ENCODE measurements around the gene CRYZL1. TPM values are rescaled to one million over a fixed set of nuclear protein-coding genes. Genes with fewer than 3 reads are reported as not detected.
"Not testable (repeated sequence)": the region's sequence is repeated elsewhere in the genome, so short reads cannot be mapped to it uniquely, and the experiment has no call there.

Gene CRYZL1
- total RNA-seq, 2 experiments from 2014 or later, result 30.2 to 31.4 TPM

DNA sequence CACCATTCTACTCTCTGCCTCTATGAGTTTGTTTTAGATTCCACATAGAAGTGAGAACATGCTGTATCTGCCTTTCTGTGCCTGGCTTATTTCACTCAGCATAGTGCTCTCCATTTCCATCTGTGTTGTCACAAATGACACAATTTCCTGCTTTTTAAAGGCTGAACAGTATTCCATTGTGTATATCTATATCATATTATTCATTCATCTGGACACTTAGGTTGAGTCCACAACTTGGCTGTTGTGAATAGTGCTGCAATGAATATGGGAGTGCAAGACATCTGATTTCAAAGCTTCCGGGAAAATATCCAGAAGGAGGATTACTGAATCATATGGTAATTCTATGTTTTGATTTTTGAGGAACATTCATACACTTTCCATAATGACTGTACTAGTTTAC, 33.0 kb downstream of the CRYZL1 start:
- ATAC-seq (no peak), DNase-seq (no peak)
- Mint-ChIP-seq H3K36me3 (ENCODE audit: low read depth) (peaks cover 6% of the 10 kb centered on the region), H3K27me3 (ENCODE audit: low read depth) (no peaks in the 10 kb centered on the region), H3K27ac (no peak overlapping the region), H3K9me3 (ENCODE audit: insufficient read depth) (no peaks in the 10 kb centered on the region), H3K4me1 (ENCODE audit: low read depth) (peaks cover 4% of the 10 kb centered on the region), H3K4me3 (no peak overlapping the region)
- POLR2A ChIA-PET, result interaction anchor here (0.6 kb wide), 1 partner anchor 377 kb away, joined by 3 read pairs; no protein-coding TSS in a partner anchor
- CTCF ChIA-PET, result no interaction called here

DNA sequence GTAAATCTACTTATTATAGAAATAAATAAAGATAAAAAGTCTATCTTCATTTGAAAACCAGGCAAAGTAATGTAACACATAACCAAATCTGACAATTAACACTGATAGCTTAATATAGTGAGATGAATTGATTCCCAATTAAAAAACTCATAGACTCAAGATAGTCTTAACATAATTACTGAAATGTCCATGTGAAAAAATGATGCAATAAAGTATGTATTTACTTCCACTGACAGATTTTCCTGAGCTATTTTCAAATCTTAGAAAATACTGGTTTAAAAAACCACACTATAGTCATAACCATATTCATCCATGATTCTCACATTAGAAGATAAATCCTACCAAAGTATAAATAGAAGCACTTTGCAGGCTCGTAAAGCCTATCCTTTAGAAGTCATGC, 43.5 kb downstream of the CRYZL1 start:
- Mint-ChIP-seq H3K27ac (no peak overlapping the region), H3K4me3 (no peak overlapping the region), H3K36me3 (ENCODE audit: low read depth) (peaks cover 29% of the 10 kb centered on the region), H3K4me1 (ENCODE audit: low read depth) (no peaks in the 10 kb centered on the region), H3K27me3 (ENCODE audit: low read depth) (no peaks in the 10 kb centered on the region), H3K9me3 (ENCODE audit: insufficient read depth) (no peaks in the 10 kb centered on the region)
- CTCF ChIA-PET, result no interaction called here
- no peak for DNase-seq
- POLR2A ChIA-PET, result no interaction called here
- ATAC-seq, result no peak

DNA sequence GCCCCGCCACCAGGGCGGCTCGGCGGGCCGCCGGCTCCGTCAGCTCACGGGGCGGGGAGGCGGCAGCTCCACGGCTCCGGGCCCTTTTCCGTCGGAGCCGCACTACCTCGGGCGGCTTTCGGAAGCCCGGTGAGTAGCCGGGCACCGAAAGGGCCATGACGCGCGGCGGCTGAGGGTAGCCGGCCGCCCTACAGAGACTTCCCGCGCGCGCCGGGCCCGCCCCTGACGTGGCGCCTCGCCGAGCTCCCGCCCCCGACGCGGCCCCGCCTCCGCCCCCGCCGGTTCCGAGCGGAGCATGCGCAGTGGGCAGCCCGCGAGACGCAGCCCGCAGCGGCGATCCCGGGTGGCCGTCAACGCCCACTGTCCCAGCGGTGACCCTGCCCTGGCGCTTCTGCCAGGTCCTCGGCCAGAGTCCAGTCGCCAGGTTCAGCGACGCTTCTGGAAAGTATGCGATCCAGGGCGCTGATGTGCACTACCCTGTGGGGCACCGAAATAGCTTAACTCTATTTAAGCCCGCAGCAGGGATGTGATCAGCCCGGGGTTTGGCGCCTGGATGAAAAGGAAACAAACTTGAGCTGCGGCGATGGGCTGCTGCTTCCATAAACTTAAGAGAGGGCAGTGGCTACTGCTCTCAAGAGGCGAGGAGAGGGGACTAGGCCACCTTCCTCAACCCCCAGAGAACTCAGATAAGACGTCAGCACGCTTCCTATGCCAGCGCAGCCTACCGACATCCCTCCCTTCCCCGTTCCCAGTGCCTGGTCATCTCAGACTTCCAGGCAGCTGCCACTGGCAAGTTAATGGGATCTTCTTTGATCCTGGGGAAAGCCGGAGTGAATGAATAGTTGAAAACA, 52.8 kb downstream of the CRYZL1 start, which contains the start of gene DONSON:
Gene DONSON (minus strand): TSS at position 200 of the 851 bp plus-strand sequence. CDS start 43 bp downstream, at position 157.
- H3K27ac Mint-ChIP-seq, result peak within 1 kb of the TSS; percentile 89
- no peaks in the 10 kb centered on the region for H3K27me3 Mint-ChIP-seq (ENCODE audit: low read depth)
- CTCF ChIA-PET, result interaction anchor here (0.8 to 5.2 kb wide), 11 partner anchors 11 to 392 kb away, joined by 3 to 74 read pairs (median 3); partner anchors contain the start of genes GART and SON
- H3K4me3 Mint-ChIP-seq, result peak within 1 kb of the TSS; percentile 91
- H3K9me3 Mint-ChIP-seq (ENCODE audit: insufficient read depth), result no peaks in the 10 kb centered on the region
- H3K4me1 Mint-ChIP-seq (ENCODE audit: low read depth), result peaks cover 26% of the 10 kb centered on the region
- peak; percentile 96 for ATAC-seq
- peaks cover 30% of the 10 kb centered on the region for H3K36me3 Mint-ChIP-seq (ENCODE audit: low read depth)
- peak; percentile 88 for DNase-seq
- POLR2A ChIA-PET, result interaction anchor here (1.0 to 2.5 kb wide), 10 partner anchors 8 to 109 kb away, joined by 3 to 13 read pairs (median 6); partner anchors contain the start of genes GART, SON and TMEM50B

DNA sequence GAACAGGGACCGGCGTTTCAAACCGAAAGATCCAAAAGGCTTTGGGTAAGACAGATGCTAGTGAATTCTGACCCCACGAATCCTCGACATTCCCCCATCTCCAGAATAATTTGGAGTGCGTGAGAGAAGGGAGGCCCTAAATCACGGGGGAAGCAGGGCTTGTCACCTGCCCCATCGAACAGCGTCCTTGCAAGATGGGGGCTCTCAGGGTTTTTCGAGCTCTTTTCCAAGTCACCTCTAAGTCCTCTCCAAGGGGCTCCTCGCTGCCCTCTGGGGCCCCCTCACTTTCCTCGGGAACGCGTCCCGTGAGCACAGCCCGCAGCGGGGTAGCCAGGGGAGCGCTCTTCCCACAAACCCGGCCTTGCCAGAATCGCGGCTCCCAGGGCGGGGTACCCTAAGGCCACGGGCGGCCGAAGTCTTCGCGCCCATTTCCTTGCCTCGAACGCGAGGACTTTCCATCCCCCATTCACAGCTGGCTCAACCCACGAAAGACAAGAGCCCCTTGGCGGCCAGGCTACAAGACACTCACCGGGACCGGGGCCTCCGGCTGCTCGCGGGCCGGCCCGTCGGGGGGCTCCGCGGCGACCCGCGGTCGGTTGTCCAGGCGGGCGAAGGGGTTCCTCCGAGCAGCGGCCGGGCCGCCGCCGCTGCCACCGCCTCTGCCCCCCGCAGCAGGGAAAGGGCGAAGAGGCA, 53.6 kb downstream of the CRYZL1 start:
- ATAC-seq (peak; percentile 18), DNase-seq (peak; percentile 53)
- CTCF ChIA-PET, result interaction anchor here (0.8 to 5.2 kb wide), 9 partner anchors 12 to 391 kb away, joined by 3 to 74 read pairs (median 3); partner anchors contain the start of genes GART and SON
- Mint-ChIP-seq H3K9me3 (ENCODE audit: insufficient read depth) (no peaks in the 10 kb centered on the region), H3K27me3 (ENCODE audit: low read depth) (no peaks in the 10 kb centered on the region), H3K36me3 (ENCODE audit: low read depth) (peaks cover 28% of the 10 kb centered on the region), H3K4me3 (peak overlapping the region; percentile 91), H3K27ac (peak overlapping the region; percentile 87), H3K4me1 (ENCODE audit: low read depth) (peaks cover 26% of the 10 kb centered on the region)
- POLR2A ChIA-PET, result interaction anchor here (0.9 to 2.5 kb wide), 11 partner anchors 9 to 108 kb away, joined by 3 to 13 read pairs (median 6); partner anchors contain the start of genes GART, SON and TMEM50B

DNA sequence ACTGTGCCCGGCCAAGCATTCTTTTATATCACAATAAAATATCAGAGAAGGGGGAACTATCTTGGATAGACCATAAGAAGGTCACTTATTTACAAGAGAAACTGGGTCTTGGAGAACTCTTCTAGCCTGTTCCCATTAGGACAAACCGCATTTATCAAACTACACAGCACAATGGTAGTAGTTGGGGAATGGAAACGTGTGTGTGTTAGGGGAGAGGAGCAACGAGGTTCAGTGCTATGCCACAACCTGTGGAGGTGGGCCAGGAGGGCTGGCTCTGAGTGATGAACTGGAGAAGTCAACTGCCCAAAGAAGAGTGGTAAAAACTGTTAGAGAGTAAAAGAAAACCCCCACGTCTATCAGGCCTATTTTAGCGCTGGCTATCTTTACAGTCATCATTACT, 54.6 kb downstream of the CRYZL1 start:
- no peak for ATAC-seq
- Mint-ChIP-seq H3K36me3 (ENCODE audit: low read depth) (peaks cover 37% of the 10 kb centered on the region), H3K4me3 (peak overlapping the region; percentile 91), H3K27ac (no peak overlapping the region), H3K27me3 (ENCODE audit: low read depth) (no peaks in the 10 kb centered on the region), H3K9me3 (ENCODE audit: insufficient read depth) (no peaks in the 10 kb centered on the region), H3K4me1 (ENCODE audit: low read depth) (peaks cover 26% of the 10 kb centered on the region)
- POLR2A ChIA-PET, result no interaction called here
- CTCF ChIA-PET, result interaction anchor here (1.2 kb wide), 1 partner anchor 19 kb away, joined by 12 read pairs; no protein-coding TSS in a partner anchor
- no peak for DNase-seq

DNA sequence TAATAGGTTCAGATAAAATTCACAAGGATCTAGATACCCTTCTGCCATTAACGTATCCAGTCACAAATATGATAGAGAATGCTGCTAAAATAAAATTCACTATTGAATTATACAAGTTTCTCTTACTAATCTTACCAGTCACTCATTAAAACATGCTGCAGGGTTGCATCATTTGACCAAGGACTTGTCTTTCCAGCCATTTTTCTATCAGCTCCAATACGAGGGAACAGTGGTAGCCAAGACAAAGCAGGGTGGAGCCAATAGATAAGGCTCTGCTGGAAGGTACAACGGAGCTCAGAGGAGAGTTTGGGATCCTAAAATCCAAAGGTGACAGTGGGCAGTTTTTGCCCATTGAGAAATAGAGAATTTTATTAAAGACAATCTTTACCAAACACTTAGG, 57.1 kb downstream of the CRYZL1 start:
- POLR2A ChIA-PET, result no interaction called here

DNA sequence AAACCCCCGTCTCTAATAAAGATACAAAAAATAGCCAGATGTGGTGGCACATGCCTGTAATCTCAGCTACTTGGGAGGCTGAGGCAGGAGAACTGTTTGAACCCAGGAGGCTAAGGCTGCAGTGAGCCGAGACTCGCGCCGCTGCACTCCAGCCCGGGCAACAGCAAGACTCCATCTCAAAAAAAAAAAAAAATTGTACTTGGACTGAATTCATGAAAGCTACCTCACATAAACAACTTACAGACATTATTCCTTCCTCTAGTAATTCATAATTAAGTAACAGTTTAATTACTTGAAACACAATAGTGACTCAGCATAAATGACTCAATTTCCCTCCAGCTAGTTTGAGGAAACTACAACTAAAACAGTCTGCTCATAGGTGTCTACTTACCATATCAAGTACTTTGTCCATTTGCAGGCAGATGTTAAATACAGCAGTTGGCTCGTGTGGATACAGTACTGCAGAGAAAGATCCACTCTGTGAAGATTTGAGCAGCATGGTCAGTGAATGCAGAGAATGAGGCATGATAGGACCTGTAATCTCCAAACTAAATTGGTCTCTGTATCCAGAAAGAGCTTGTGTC, 62.5 kb downstream of the CRYZL1 start:
- Mint-ChIP-seq H3K9me3 (ENCODE audit: insufficient read depth) (no peaks in the 10 kb centered on the region), H3K27ac (peak overlapping the region; percentile 39), H3K36me3 (ENCODE audit: low read depth) (peaks cover 59% of the 10 kb centered on the region), H3K4me1 (ENCODE audit: low read depth) (peaks cover 9% of the 10 kb centered on the region), H3K27me3 (ENCODE audit: low read depth) (no peaks in the 10 kb centered on the region), H3K4me3 (no peak overlapping the region)
- ATAC-seq (no peak), DNase-seq (no peak)
- ChIA-PET POLR2A (interaction anchor here (1.2 kb wide), 1 partner anchor 28 kb away, joined by 4 read pairs; no protein-coding TSS in a partner anchor), CTCF (interaction anchor here (2.4 kb wide), 1 partner anchor 27 kb away, joined by 6 read pairs; no protein-coding TSS in a partner anchor)

More for the DNA sequence above, 57.1 kb downstream of the CRYZL1 start:
- no peaks in the 10 kb centered on the region for H3K27me3 Mint-ChIP-seq (ENCODE audit: low read depth)
- CTCF ChIA-PET, result interaction anchor here (2.5 kb wide), 1 partner anchor 21 kb away, joined by 22 read pairs; no protein-coding TSS in a partner anchor
- no peaks in the 10 kb centered on the region for H3K9me3 Mint-ChIP-seq (ENCODE audit: insufficient read depth)
- H3K27ac Mint-ChIP-seq, result no peak overlapping the region
- H3K4me1 Mint-ChIP-seq (ENCODE audit: low read depth), result peaks cover 24% of the 10 kb centered on the region
- peaks cover 45% of the 10 kb centered on the region for H3K36me3 Mint-ChIP-seq (ENCODE audit: low read depth)
- DNase-seq (no peak), ATAC-seq (no peak)
- no peak overlapping the region for H3K4me3 Mint-ChIP-seq

DNA sequence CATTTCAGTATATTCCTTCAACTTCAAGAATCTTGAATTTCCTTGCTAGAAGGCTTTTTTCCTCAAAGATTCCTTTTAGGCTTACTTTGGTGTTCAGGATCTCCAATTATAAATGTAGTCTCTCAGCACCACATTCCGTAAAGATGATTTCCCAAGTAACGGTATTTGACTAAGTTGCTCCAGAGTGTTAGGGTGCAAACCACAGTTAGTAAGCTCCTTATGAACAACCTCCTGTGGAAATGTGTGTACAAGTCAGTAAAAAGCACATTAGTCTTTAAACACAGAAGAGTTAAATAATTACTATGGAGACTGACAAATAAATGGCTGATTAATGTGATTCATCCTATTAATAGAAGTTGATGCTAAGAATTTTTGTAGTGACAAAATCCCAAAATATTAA, 63.3 kb downstream of the CRYZL1 start:
- no peak for DNase-seq
- ChIA-PET POLR2A (interaction anchor here (0.7 to 1.5 kb wide), 2 partner anchors 10 to 42 kb away, joined by 3 to 7 read pairs; partner anchors contain the start of gene DONSON), CTCF (interaction anchor here (2.4 kb wide), 1 partner anchor 28 kb away, joined by 6 read pairs; no protein-coding TSS in a partner anchor)
- H3K36me3 Mint-ChIP-seq (ENCODE audit: low read depth), result peaks cover 64% of the 10 kb centered on the region
- no peaks in the 10 kb centered on the region for H3K9me3 Mint-ChIP-seq (ENCODE audit: insufficient read depth)
- ATAC-seq, result no peak
- peaks cover 9% of the 10 kb centered on the region for H3K4me1 Mint-ChIP-seq (ENCODE audit: low read depth)
- H3K27me3 Mint-ChIP-seq (ENCODE audit: low read depth), result no peaks in the 10 kb centered on the region
- H3K4me3 Mint-ChIP-seq, result no peak overlapping the region
- no peak overlapping the region for H3K27ac Mint-ChIP-seq

DNA sequence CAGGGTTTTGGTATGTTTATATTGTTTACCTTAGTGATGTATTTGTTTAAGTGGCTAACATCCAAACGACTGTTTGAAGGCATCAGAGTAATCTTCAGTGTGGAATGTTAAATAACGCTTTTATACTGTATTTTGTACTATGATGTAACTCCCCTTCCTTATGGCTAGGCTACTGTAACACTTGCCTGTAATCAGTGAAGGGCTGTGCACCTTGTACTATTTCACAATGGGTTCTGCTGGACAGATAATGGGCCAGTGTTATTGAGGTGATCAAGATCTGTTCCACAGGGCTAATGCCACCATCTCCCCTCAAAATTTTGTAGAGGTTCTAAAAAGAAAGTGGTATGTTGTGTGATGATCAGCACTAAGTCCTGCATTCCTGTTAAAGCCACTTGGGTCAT, 64.8 kb downstream of the CRYZL1 start:
- H3K9me3 Mint-ChIP-seq (ENCODE audit: insufficient read depth); H3K4me3 Mint-ChIP-seq; H3K27ac Mint-ChIP-seq; ATAC-seq; DNase-seq; H3K27me3 Mint-ChIP-seq (ENCODE audit: low read depth); H3K4me1 Mint-ChIP-seq (ENCODE audit: low read depth): not testable (repeated sequence)
- ChIA-PET POLR2A (interaction anchor here (1.5 kb wide), 1 partner anchor 11 kb away, joined by 7 read pairs; the partner anchor contains the start of gene DONSON), CTCF (interaction anchor here (2.4 kb wide), 1 partner anchor 29 kb away, joined by 6 read pairs; no protein-coding TSS in a partner anchor)
- H3K36me3 Mint-ChIP-seq (ENCODE audit: low read depth), result peaks cover 65% of the 10 kb centered on the region

DNA sequence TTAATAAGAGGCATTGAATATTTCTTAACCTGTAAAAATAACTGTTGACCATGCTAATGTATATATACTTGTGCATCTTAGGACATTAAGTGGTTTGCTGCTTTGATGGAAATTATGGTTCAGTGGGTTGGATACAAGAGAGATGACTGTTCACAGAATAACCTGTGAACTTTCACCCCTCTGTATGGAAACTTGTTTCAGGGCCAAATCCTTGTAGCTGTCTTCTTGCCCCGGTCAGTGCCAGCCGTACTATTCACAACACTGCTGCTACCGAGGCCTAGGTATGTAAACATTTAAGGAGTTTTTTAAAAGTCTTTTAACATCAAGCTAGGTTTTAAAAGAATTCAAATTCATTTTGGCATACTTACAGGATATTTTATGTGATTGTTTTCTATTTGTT, 69.2 kb downstream of the CRYZL1 start:
- no peak overlapping the region for H3K4me3 Mint-ChIP-seq
- H3K27me3 Mint-ChIP-seq (ENCODE audit: low read depth), result no peaks in the 10 kb centered on the region
- DNase-seq (no peak), ATAC-seq (no peak)
- ChIA-PET POLR2A (interaction anchor here (0.8 to 1.4 kb wide), 2 partner anchors 11 to 29 kb away, joined by 3 to 5 read pairs; partner anchors contain the start of gene SON), CTCF (interaction anchor here (0.8 to 4.5 kb wide), 3 partner anchors 16 to 33 kb away, joined by 3 to 30 read pairs (median 7); partner anchors contain the start of gene DONSON)
- H3K27ac Mint-ChIP-seq, result no peak overlapping the region
- peaks cover 69% of the 10 kb centered on the region for H3K36me3 Mint-ChIP-seq (ENCODE audit: low read depth)
- no peaks in the 10 kb centered on the region for H3K9me3 Mint-ChIP-seq (ENCODE audit: insufficient read depth)
- no peaks in the 10 kb centered on the region for H3K4me1 Mint-ChIP-seq (ENCODE audit: low read depth)

DNA sequence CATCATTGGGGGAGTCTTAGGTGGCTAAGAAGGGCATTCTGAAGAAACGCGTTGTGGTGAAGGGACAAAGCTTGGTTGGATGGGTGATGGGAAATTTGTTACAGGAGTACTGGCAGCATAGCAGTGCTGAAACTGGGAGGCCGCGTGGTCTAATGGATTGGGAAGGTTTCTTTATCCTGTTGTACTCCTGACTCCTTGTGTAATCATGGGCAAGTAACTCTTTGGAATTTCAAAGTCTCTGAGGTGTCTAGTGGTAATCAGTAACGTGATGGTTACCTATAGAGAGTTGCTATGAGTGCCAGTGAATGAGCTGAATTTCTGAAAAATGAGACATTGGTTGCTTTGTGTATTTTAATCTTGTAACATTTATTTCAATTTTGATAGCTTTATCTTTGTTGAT, 71.5 kb downstream of the CRYZL1 start:
- Mint-ChIP-seq H3K4me1 (ENCODE audit: low read depth) (no peaks in the 10 kb centered on the region), H3K27ac (no peak overlapping the region), H3K27me3 (ENCODE audit: low read depth) (no peaks in the 10 kb centered on the region), H3K36me3 (ENCODE audit: low read depth) (peaks cover 58% of the 10 kb centered on the region), H3K9me3 (ENCODE audit: insufficient read depth) (no peaks in the 10 kb centered on the region), H3K4me3 (no peak overlapping the region)
- ChIA-PET CTCF (no interaction called here), POLR2A (interaction anchor here (2.2 kb wide), 1 partner anchor 18 kb away, joined by 6 read pairs; the partner anchor contains the start of gene DONSON)
- no peak for ATAC-seq
- DNase-seq, result no peak

Measured in activated CD8-positive, alpha-beta T cell treated with anti-CD3 and anti-CD28 coated beads, Interleukin-2, amount 10 ng/mL, durations not matched to agents 7 days and 5 days (primary cell).